GM21381 (cell line): ENCODE results near the gene KIF18B.

Source experiments
- ATAC-seq: cut with Tn5 transposase; IDR thresholded peaks from one replicate; pipeline ENCODE4 v1.9.1; 2021; ENCODE audit warnings: mild to moderate bottlenecking, moderate library complexity; ENCODE audit not compliant: unreplicated experiment

KIF18B gene

DNA sequence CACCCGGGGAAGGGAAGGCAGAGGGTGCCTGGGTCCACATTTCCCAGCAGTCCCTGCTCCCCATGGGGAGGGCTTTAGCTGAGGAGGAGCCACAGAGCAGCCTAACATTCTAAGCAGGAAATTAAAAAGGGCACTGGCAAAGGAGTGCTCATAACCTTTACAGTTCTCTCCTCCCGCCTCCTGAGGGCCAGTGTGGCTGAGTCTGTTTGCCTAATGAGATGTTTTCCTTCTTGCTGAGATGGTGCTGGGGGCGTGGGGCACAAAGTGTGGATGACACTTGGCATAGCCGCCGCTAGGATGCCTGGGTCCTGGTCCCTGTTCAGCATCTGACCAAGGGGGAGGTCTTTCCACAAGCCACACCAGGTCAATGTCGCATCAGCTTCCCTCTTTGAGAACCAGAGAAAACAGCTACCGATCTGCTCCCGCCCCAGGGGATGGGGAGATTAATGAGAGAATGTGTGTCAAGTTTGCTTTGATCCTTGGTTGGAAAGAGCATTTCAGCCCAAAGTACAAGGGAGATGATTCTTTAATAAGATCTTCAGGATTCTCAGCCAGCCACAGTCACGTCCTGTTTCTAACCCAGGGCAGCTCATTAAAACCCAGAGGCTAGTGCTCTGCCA, 5.8 kb downstream of the KIF18B start:
- no peak for ATAC-seq

- ATAC-seq: no peak
These were observed 6.8 kb downstream of the KIF18B start for GRCh38 chr17:44940768-44941167.

- ATAC-seq: no peak
These were observed 7.3 kb downstream of the KIF18B start for GRCh38 chr17:44940317-44940716.

GRCh38 chr17:44935116-44935515, 12.5 kb downstream of the KIF18B start:
- ATAC-seq: no peak

GRCh38 chr17:44934745-44935105, 12.8 kb downstream of the KIF18B start:
- ATAC-seq: no peak

- no peak for ATAC-seq
These were observed 13.5 kb downstream of the KIF18B start for GRCh38 chr17:44933824-44934744.

DNA sequence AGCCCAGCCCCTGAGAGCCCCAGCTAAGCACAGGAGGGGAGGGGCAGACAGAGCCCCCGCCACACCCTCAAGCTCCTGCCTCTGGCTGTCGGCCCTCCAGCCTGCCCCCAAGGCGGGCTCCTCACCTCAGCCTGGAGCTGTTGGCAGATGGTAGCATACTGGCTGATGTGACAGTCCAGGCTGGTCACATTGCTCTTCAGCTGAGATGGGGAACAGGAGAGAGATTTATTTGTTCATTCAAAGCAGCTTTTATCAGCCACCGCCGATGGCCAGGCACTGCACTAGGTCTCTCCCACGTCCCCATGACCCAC, 14.8 kb downstream of the KIF18B start:
- ATAC-seq: no peak

DNA sequence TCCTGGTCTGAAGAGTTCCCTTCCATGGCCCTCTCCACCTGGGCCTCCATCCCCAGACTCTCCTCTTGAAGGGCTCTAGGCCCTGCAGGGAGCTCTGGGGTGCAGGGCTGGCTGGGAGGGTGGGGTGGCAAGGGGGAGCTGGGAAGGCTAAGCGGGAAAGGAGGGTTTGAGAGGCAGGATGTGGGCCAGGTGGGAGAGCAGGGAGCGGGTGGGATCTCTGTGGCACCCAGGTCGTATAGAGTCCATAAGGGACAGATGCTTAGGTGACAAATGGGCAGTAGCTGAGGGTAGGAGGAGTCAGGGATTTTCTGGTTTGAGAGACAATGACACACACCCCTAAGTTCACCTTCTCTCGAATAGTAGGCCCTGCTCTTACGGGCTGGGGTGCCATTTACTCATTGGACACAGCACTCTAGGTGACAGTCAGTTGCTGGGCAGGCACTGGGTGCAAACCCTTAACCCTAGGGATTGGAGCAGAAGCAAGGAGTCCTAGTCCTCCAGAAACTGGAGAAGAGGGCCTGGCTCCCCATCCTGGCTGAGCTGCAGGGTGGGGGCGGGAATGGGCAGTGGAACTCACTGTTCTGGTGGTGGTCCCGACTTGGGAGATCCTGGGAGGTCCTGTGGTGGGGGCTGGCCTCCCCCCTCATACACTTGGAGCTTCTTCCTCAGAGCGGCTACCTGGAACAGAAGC, 15.3 kb downstream of the KIF18B start:
- no peak for ATAC-seq

- no peak for ATAC-seq
These were observed 16.2 kb downstream of the KIF18B start for GRCh38 chr17:44931376-44931775.

DNA sequence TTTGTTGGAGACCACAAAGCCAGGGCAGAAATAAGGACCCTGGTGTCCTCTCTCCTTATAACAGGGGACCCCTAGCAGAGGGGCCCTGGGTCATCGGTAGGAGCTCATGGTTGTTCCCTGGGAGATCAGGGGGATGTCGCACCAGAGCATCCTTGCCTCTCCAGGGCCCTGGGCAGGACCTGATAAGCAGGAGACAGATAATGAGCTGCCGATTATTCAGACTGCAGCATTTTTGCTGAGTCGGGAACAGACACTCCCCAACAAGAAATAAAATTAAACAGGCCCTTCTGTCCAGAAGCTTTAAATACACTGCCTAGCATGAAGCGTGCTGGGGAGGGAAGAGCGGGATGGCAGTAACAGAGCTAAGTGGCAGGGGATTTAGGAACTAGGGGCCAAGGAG, 16.9 kb downstream of the KIF18B start:
- ATAC-seq: no peak

DNA sequence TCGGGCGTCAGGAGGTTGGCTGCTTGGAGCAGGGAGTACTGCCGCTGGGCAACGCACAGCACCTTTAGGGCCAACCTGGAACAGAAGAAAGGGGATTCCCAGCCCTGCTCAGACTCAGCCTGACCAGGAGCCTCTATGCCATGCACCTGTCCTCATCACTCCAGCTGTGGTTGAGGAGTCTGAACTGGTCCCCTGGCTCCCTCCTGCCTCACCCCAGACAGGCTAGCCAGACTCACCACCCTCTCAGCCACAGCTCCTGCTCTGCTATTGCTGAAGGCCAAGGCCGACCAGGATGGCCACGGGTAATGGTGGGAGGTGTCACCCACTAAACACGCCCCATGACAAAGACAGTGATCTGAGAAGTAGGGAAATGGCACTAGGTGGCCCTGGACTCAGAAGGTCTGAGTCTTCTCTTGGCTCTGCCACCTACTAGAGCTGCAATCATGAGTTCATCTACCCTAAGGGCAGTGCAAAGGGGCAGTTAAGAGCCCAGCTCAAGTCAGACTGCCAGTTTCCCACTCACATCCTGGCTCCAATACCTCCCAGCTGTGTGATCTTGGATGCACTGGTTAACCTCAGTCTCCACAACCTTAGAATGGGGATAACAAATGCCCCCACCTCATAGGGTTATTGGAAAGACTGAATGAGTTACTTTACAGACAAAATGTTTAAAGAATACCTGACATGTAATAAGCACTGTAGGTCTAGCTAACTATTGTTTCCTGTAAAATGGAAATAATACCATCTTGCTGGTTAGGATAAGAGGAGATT, 18.4 kb downstream of the KIF18B start:
- ATAC-seq: no peak

DNA sequence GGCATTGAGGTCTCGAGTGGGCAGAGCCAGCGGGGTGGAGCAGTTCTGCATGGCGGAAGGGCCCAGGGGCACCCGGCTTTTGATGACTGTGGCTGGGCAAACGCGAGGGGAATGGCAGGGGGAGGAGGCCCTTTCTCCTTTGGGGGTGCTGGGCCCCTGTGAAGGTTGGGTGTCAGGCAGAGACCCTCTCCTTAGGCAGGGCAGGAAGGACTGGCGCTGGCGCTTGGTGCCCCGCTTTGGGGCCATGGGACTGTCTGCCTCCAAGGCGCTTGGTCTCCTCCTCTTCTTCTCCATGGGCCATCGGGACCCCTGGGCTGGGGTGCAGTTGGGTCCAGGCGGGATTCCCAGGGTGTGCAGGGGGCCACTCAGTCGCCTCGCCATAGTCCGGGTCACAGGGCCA, 19.4 kb downstream of the KIF18B start:
- no peak for ATAC-seq

DNA sequence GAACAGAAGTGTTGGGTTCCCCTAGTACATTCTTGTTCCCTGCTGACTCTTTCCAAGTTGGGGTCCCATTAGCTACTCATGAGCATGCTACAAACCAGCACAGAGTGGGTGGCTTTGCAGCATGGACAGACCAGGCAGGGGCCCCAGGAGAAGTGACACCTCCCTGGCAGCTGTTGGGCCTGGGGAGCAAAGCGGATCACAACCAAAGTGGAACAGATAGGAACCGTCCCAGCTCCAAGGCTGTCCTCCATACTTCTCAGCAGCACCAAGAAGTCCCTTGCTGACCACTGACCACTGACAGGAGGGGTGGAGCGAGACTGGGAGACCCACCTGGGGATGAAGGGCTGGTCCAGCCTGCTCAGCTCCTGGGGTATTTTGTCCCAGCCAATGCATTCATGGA, 19.9 kb downstream of the KIF18B start:
- no peak for ATAC-seq

DNA sequence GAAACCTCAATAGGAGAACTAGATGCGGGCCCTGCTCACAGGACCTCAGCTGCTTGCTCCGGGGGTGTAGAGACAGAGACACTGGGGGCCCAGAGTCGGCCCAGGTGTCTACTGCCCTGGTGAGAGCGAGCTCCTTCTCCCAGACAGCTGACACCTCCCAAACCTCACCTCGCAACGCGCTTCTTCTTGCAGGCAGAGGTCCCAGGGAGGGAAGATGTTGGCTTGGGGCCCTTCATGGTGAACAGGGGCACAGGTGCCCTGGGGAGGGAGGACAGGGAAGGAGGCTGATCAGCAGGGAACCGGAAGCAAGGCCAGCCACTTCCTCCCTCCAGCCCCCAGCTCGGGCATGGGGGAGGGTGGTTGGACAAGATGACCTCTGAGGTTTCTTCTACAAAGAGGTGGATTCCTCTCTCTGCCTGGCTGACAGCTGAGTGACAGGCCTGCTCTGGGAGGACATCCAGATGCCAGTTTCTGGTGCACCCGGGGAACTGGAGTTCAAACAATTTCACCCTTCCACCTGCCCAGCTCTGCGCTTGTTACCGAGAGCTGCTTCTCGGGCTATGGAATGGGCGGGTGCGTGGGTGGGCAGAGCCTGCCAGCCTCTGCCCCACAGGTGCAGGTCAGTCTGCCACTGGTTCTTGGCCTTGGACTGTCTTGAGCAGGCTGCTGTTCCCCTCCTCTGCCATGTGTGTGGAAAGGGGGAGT, 20.6 kb downstream of the KIF18B start:
- ATAC-seq: no peak

DNA sequence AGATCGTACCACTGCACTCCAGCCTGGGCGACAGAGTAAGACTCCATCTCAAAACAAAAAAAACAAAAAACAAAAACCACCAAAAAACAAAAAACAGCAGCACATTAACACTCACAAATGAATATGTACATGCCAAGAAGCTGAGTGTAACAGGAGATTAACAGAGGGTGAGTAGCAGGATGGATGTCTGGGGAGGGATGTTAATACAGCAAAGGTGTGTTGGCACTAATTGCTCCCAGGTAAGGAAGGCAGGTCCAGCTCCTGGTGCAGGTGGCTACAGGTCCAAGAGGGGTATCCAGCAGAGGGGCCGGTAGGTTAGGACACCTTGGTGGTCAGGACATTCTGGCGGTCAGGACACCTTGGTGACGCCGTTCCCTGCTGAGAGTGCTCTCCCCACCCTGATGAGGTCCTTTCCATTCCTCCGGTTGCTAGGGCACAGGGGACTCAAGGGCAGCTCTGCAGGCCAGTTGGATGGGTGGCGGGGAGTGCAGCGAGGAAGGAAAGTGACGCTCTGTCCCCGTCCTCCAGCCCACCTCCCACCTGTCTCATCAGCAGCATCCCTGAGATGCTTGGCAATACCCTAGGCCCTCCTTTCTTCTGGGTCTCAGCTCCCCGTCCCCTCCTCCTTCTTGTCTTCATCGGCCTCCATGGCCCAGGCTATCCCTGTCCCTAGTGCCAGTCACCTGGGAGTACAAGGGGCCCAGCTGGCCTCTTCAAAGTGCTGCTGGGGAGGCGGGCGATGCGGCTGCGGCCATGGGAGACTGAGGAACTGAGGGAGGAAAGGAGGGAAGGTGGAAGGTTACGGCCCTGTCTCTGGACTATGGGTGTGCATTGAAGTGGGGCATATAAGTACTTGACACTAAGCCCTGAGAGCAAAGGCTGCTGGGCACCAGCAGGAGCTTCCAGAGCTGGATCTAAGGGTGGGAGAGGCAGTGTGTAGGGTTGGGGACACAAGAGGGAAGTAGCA, 21.6 kb downstream of the KIF18B start:
- no peak for ATAC-seq

- ATAC-seq: no peak
These were observed 23.4 kb downstream of the KIF18B start for GRCh38 chr17:44924107-44924544.

DNA sequence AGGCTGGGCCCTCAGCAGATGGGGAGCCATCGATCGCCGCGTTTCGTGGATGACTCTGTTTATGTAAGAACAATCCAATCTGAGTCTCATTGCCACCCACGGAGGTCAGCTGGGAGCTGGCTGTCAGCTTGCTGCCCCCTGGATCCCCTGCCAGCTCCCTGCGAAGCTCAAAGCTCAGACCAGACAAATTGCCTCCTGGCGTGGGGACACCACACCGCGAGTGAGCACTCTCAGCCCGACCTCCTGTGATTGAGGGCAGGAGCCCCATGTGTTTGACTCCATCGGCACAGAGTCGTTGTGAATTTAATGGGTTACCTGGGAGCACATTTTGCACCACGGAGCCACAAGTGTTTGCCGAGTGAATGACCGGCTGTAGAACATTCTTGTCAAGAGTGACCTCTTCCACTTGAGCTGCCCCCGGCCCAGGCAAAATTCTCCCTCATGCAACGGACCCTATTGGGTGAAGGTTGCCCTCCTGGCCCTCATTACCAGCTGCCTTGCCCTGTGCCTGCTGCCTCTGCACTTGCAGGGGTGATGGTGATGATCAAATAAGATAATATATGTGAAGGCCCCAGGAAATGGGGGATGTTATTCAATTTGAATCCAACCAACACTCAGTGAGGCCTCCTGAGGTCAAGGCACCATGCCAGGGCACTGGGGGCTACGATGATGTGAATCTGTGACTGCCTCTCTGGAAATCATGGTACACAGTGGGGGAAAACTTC, 24.7 kb downstream of the KIF18B start:
- no peak for ATAC-seq

GRCh38 chr17:44922136-44922535, 25.4 kb downstream of the KIF18B start:
- no peak for ATAC-seq
